Left ventricle myocardium inferior (tissue), 1 donor: ENCODE data around the gene GDPD3. TPM values are rescaled to one million over a fixed set of nuclear protein-coding genes. Genes with fewer than 3 reads are reported as not detected.
"Not testable (repeated sequence)": the region's sequence is repeated elsewhere in the genome, so short reads cannot be mapped to it uniquely, and the experiment has no call there.

Experiments used
- DNase-seq: peaks from one replicate; pipeline ENCODE4 v3.0.0-alpha.2; 2020
- H3K27ac ChIP-seq: fragments of 200-600 bp; replicated peaks from 2 replicates; pipeline ENCODE4 v1.8.0; 2021
- H3K27me3 ChIP-seq: fragments of 200-600 bp; 2 replicates; pipeline ENCODE4 v1.8.0; 2021; ENCODE audit warnings: low read depth
- H3K36me3 ChIP-seq: fragments of 200-600 bp; 2 replicates; pipeline ENCODE4 v1.8.0; 2021
- H3K4me1 ChIP-seq: fragments of 200-600 bp; 2 replicates; pipeline ENCODE4 v1.8.0; 2021
- H3K4me3 ChIP-seq: fragments of 200-600 bp; 2 replicates; pipeline ENCODE4 v1.8.0; 2021; ENCODE audit warnings: mild to moderate bottlenecking, moderate library complexity
- H3K9me3 ChIP-seq: fragments of 200-600 bp; replicated peaks from 2 replicates; pipeline ENCODE4 v1.8.0; 2021
- intact Hi-C: fragments of 100-400 bp; cut with micrococcal nuclease; formaldehyde crosslinking; loops from one replicate; pipeline ENCODE4 v1.11.0; 2022
- total RNA-seq: library from RNA; stranded (reverse); fragmentation: NEBNext Ultra II Directional; extraction: Animal tissue kit (Norgen Biotek cat#: 25700); gene quantifications from one replicate; pipeline ENCODE4 v1.2.1, GENCODE V29; 2021
- TF ChIP-seq, protein P1 (sequence below): fragments of 200-600 bp; IDR thresholded peaks from 2 replicates; pipeline ENCODE4 v1.8.0; 2021; ENCODE audit warnings: antibody characterized with exemption, mild to moderate bottlenecking, borderline replicate concordance
- donor health status: DM: no; HTN: yes; CAD: no; lungs with severe emphysema.

Gene GDPD3
- total RNA-seq, 1 donor from 2014 or later = 2.3 TPM

DNA sequence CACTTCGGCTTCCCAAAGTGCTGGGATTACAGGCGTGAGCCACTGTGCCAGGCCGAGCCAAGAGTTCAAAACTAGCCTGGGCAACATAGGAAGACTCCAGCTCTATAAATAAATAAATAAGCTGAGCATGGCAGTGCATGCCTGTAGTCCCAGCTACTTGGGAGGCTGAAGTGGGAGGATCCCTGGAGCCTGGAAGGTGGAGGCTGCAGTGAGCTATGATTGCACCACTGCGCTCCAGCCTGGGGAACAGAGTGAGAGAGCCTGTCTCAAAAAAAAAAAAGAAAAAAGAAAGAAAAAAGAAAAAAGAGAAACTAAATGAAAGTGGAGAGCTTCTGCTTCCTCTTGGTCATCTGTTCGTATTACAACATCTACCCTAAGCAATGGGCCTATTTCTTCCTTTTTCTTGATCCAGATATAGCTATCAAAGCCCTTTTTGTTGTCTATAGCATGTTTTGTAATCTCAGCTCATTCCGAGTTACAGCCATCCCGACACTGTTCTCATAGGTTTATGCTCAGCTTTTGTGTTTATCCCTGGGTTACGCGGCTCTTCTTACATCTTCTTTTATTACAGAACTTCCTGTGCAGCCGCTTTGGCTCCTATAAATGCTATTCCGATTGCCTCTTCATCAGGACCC is 23.8 kb upstream of the GDPD3 start:
- H3K27me3 ChIP-seq = no peaks in the 10 kb centered on the region
- no peak overlapping the region for H3K4me3 ChIP-seq
- no peaks in the 10 kb centered on the region for H3K4me1 ChIP-seq
- no peak for DNase-seq
- intact Hi-C loops = no loop called here
- TF ChIP-seq, protein P1, sequence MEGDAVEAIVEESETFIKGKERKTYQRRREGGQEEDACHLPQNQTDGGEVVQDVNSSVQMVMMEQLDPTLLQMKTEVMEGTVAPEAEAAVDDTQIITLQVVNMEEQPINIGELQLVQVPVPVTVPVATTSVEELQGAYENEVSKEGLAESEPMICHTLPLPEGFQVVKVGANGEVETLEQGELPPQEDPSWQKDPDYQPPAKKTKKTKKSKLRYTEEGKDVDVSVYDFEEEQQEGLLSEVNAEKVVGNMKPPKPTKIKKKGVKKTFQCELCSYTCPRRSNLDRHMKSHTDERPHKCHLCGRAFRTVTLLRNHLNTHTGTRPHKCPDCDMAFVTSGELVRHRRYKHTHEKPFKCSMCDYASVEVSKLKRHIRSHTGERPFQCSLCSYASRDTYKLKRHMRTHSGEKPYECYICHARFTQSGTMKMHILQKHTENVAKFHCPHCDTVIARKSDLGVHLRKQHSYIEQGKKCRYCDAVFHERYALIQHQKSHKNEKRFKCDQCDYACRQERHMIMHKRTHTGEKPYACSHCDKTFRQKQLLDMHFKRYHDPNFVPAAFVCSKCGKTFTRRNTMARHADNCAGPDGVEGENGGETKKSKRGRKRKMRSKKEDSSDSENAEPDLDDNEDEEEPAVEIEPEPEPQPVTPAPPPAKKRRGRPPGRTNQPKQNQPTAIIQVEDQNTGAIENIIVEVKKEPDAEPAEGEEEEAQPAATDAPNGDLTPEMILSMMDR = no peak
- no peak overlapping the region for H3K27ac ChIP-seq
- H3K9me3 ChIP-seq = no peaks in the 10 kb centered on the region
- H3K36me3 ChIP-seq = no peaks in the 10 kb centered on the region

DNA sequence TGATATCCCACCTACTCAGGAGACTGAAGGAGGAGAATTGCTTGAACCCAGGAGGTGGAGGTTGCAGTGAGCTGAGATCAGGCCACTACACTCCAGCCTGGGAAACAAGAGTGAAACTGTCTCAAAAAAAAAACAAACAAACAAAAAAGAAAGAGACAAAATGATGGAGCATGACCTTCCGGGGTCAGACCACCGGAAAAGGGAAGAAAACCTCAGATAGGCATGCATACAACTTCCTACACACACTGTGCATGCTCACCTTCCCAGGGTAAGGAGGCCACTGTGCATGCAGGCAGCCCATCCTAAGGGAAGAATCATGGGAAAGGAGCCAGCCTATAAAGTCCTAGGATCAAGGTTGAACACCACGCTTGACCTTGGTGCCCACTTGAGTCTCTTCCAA is 19.3 kb upstream of the GDPD3 start:
- H3K27ac ChIP-seq = no peak overlapping the region
- H3K27me3 ChIP-seq = no peaks in the 10 kb centered on the region
- no peaks in the 10 kb centered on the region for H3K4me1 ChIP-seq
- H3K36me3 ChIP-seq = no peaks in the 10 kb centered on the region
- TF ChIP-seq, protein P1 = no peak
- no peak overlapping the region for H3K4me3 ChIP-seq
- intact Hi-C loops = no loop called here
- DNase-seq = no peak
- H3K9me3 ChIP-seq = no peaks in the 10 kb centered on the region

DNA sequence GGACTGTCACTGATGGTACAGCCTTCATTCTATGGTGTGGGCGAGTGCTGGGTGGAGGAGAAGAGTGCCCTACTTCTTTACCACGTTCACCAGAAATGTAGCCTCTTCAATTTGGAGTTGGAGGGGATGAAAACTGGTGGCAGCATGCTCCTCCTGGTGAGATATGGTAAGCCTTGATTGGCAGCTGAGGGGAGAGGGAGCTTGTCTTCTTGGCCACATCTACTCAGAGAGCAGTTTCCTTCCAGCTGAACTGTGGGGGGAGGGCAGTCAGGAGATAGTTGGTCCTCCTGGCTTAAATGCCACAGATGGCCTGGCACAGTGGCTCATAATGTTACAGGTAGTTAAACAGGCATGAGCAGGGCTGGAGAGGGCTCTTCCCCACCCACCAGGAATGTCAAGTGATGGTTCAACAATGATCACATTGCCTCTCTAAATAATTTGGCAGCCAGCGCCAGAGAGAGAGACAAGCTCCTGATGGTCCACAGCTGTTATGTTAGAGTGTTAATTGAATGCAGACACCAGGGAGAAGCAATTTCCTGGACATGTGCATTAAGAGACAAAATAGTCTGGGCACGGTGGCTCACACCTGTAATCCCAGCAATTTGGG is 18.6 kb upstream of the GDPD3 start:
- Histone ChIP-seq H3K4me1 (no peaks in the 10 kb centered on the region), H3K4me3 (no peak overlapping the region), H3K27me3 (no peaks in the 10 kb centered on the region), H3K36me3 (no peaks in the 10 kb centered on the region), H3K9me3 (no peaks in the 10 kb centered on the region), H3K27ac (no peak overlapping the region)
- DNase-seq = no peak
- TF ChIP-seq, protein P1 = no peak
- intact Hi-C loops = no loop called here

DNA sequence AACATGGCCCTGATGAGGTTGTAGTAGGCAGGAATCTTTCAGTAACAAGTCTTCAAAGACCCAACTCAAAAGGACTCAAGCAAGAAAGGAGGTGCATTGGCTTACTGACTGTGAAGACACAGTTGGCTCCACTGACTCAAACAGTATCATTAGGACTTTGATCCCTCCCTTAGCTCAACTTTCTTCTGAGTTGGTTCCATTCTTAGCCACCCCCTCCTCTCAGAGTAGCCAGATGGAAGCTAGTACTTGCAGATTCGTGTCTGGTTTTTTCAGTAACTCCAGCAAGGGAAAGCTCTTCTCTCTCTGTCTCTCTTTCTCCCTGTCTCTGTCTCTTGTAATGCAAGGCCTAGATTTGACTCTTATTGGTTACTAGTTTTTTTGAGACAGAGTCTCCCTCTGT is 14.7 kb upstream of the GDPD3 start:
- Histone ChIP-seq H3K27me3 (no peaks in the 10 kb centered on the region), H3K4me3 (no peak overlapping the region), H3K4me1 (peaks cover 5% of the 10 kb centered on the region), H3K9me3 (no peaks in the 10 kb centered on the region), H3K27ac (no peak overlapping the region), H3K36me3 (no peaks in the 10 kb centered on the region)
- DNase-seq = no peak
- intact Hi-C loops = no loop called here
- TF ChIP-seq, protein P1 = no peak

DNA sequence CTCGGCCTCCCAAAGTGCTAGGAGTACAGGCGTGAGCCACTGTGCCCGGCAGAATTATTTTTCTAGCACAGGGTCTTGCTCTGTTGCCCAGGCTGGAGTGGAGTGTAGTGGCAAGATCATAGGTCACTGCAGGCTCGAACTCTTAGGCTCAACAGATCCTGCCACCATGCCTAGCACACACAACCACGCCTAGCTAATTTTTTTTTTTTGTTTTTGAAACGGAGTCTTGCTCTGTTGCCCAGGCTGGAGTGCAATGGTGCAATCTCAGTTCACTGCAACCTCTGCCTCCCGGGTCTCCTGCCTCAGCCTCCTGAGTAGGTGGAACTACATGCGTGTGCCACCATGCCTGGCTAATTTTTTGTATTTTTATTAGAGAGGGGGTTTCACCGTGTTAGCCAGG is 12.4 kb upstream of the GDPD3 start:
- H3K9me3 ChIP-seq, H3K4me3 ChIP-seq, intact Hi-C loops, H3K27me3 ChIP-seq, H3K36me3 ChIP-seq, H3K27ac ChIP-seq, DNase-seq: not testable (repeated sequence)
- H3K4me1 ChIP-seq = peaks cover 25% of the 10 kb centered on the region

DNA sequence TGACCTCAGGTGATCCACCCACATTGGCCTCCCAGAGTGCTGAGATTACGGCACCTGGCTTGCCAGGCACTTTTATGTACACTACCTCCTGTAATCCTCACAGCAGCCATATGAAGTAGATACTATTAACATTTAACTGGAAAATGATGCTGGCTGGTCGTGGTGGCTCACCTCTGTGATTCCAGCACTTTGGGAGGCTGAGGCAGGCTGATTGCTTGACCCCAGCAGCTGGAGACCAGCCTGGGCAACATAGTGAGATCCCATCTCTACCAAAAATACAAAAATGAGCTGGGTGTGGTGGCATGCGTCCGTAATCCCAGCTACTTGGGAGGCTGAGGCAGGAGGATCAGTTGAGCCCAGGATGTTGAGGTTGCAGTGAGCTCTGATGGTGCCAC is 11.6 kb upstream of the GDPD3 start:
- Histone ChIP-seq H3K36me3 (peaks cover 12% of the 10 kb centered on the region), H3K27me3 (no peaks in the 10 kb centered on the region), H3K27ac (no peak overlapping the region), H3K4me3 (no peak overlapping the region), H3K4me1 (peaks cover 32% of the 10 kb centered on the region), H3K9me3 (no peaks in the 10 kb centered on the region)
- intact Hi-C loops = no loop called here
- DNase-seq = no peak
- TF ChIP-seq, protein P1 = no peak
